Kasumi-1 (cell line): ENCODE results near the gene C16orf86.

ENCODE experiments used
- DNase-seq, 2 experiments: peaks; one replicate each; lab custom pipeline; 2025; lab: John Stamatoyannopoulos, UW

The C16orf86 gene

DNA sequence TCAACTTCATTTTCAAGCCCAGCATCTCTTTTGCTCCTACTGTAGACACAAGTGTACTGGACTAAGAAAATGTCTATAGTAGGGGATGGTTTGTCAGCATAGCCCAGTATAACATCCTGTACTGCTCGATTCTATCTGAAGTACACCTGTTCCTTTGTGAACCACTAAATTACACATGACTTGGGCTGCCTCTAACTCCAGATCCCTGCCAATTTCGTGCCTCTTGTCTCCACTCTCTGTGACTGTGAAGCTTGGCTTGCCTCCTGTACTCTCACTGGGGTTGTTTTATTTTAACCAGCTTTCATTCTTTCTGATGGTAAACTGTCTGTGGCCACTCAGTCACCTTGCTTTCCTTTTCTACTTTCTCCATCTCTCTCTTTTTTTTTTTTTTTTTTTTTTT lies 28.0 kb downstream of the C16orf86 start:
- no peak for DNase-seq

- DNase-seq = peak in 1 of 2 experiments; percentile 7
Measured at GRCh38 chr16:67697422-67698185, 31.0 kb downstream of the C16orf86 start.

GRCh38 chr16:67699265-67699664 lies 32.7 kb downstream of the C16orf86 start:
- DNase-seq = no peak

GRCh38 chr16:67701420-67701819 lies 34.8 kb downstream of the C16orf86 start:
- DNase-seq = no peak

- DNase-seq = no peak
Measured at GRCh38 chr16:67702130-67702529, 35.5 kb downstream of the C16orf86 start.

DNA sequence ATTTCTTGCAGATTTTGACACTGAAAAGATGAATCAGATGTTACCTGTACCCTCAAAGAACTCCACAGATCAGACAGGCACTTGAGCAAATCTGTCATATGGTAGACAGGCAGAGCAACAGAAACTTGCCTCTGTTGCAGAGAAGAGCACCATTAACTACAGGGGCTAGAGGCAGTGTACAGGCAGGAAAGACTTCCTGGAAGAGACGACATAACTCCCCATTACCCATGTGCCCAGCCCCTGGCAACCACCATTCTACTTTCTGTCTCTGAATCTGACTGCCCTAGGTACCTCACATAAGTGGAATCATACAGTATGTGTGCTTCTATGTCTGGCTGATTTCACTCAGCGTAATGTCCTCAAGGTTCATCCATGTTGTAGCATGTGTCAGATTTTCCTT lies 37.0 kb downstream of the C16orf86 start:
- DNase-seq = no peak

DNA sequence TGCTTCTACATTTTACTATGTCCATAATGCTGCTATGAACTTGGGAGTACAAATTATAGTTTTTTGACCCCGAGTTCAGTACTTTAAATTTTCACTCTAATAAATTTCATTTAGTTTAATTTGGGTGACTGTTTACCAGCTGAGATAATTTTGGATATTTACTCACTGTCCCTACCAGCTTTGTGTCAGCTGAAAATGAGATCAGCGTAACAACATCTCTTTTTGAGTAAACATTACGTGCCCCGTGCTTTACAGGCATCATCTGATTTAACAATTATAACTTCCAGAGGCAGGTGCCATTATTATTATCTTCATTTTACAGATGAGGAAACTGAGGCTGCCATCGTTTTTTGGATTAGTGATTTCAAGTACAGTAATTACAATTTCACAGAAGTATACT lies 37.5 kb downstream of the C16orf86 start:
- DNase-seq = no peak

GRCh38 chr16:67707210-67707609 lies 40.6 kb downstream of the C16orf86 start:
- no peak for DNase-seq

GRCh38 chr16:67707790-67708189 lies 41.2 kb downstream of the C16orf86 start:
- DNase-seq = no peak

DNA sequence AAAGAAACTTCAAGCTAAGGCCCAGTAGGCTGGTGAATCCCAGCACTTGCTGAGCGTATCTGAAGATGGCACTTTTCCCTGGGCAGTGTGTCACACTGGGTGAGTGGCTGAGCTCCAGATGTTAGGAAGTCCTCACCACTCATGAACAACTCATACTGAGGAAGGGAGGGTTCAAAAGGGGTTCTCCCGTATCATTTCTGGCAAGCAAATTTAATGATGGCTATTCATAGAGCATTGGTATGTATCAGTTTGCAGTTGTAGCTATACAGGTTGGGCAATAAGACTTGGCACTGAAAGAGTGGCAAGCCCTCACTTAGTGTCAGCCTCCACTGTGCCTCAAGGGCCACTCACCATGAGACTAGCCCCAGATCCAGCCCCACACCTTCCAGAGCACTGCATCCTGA lies 41.8 kb downstream of the C16orf86 start:
- DNase-seq = no peak

- no peak for DNase-seq
Measured at GRCh38 chr16:67709050-67709449, 42.4 kb downstream of the C16orf86 start.

- no peak for DNase-seq
Measured at GRCh38 chr16:67710607-67711006, 44.0 kb downstream of the C16orf86 start.

- no peak for DNase-seq
Measured at GRCh38 chr16:67713647-67714273, 47.1 kb downstream of the C16orf86 start.

GRCh38 chr16:67714522-67714921 lies 47.9 kb downstream of the C16orf86 start:
- no peak for DNase-seq

- no peak for DNase-seq
Measured at GRCh38 chr16:67716097-67716496, 49.5 kb downstream of the C16orf86 start.
